NCI-H2171 treated with DMSO at 0.1 percent for 48 hours (cell line): ENCODE data around the gene FAM204A.
A peak's percentile ranks its signal among the peaks of the same experiment; 100 is the strongest.

Experiments used
- DNase-seq: peaks from one replicate; lab custom pipeline; 2025; lab: John Stamatoyannopoulos, UW

Gene FAM204A

DNA sequence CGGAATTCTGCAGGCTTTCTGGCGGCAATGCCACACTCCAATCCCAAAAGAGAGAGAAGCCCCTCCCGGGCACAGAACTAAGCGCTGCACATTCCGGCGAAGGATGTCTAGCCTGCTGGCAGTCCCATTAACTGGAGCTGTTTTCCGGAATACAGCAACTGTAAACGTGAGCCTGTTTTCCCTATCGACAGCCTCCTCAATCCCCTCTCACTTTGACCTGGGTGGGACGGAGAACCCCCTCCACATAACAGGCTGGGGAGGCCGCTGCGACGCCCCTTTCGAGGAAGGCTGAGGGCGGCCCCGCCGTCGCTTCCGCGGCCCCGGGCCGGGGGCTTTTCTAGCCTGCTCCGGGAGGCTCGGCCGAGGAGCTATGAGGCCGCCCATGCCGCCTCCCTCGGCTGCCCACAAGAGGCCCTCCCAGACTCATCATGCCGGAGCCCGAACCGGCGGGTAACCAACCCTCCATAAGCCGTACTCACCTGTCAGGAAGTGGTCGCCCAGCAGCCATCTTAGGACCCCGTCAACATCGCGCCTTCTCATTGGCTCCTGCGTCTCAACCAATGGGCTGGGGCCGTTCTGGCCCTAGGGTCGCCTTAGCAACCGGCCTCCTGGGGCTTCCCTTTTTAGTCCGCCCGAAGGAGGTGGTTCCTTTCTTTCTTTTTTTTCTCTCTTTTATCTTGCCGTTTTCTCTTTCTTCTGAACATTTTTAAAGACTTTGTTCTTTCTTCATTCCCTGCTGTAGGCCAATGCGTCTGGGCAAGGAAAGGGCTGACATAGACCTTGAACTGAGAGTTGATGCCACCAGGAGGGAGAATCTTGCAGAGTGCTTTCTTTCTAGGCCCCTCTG lies at the start of gene FAM204A:
Gene FAM204A (minus strand): TSS at position 534 of the 847 bp plus-strand sequence. CDS start 5,909 bp downstream, outside the sequence.
- peak; percentile 90 for DNase-seq

DNA sequence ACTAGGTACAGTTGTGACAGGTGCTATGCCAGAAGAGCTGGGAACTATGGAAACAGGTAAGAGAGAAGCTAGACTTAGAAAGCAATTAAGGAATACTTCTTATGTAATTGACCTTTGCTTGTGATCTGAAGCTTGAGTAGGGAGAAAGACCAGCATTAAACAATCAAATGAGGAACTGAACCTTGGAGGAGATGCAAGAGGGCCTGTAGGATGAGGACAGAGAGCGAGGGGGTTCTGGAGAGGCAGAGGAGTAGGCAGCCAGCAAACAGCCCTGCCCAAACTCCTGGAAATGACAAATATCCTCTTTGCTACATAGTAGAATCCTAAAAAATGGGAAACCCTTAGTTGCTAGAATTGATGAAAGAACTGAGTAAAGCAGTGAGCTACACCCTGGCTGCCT lies 41.6 kb upstream of the FAM204A start:
- no peak for DNase-seq

DNA sequence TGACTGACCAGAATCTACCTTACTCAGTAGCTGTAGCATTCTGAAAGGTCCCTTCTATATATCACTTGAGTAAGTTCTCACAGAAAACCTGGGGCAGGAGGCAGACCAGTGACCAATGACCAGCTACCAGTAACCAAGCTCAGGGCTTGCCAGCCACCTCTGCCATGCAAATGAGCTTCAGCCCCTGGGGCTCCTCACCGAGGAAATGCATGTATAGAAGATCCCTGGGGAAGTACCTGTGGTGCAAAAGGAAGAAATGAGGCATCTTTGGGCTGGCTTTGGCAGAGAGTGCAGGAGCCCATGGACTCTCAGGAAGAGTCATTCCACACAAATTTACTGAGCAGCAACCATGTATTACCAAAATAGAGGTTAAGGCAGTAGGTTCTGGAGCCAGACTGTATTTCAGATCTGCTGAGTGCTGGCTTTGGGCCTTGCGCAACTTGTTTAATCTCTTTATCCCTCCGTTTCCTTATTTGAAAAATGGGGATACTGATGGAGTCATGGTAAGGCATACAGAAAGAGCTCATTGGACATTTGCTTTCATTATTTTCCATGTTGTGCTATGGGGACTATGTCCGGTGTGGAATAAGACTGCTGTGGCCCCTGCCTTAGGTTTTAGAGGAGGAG lies 41.1 kb upstream of the FAM204A start:
- DNase-seq: no peak

DNA sequence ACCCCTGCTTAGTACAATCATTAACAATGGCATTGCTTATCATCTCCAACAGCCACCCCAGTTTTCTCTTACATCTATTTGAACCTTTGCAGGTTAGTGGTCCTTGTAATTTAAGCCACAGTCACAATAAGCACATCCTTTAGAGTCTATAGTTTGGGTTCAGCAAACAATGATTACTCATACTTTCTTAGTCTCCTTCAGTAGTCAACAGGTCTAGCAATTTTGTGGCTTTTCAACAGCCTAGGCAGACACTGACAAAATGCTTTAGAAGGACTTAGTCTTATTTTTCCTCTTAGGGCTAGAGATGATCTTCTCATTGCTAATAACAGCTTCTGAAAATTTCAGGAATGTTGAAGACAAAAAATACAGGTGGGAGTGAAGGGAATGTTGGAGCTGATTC lies 32.3 kb upstream of the FAM204A start:
- DNase-seq: no peak

DNA sequence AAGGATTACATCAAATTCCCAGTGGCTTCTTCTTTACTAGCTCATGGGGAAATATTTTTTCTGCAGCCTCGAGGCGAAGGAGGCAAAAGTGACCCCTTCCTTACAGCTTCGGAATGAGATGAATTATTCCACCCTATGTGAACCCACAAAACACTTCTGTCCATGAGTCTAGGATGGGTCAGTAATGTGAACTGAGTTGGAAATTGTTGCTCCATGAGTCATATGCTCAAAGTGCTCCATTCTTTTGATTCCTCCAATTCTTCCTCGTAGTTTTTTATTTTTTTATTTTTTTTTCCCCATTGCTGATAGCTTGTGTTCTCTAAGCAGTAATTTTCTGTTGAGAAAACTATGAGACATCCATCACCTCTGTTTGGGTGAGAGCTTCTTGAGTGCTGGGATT lies 31.7 kb upstream of the FAM204A start:
- no peak for DNase-seq

DNA sequence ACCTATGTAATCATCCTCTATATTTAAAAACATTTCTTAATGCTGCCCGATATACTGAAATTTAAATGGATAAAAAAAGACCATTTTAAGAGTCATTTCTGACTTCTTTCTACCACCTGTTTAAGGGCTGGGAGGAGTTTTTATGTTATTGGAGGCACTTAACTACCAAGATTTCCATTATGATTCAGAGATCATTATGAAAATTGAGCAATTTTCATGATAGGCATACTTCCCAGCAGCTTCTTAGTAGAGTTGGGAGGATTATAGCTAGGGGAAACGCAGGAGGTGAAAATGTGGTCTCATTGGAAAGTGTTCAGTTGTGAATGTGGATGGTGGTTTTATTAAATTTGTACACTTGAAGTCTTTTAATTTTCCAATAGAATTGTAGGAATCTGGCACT lies 28.4 kb upstream of the FAM204A start:
- no peak for DNase-seq

DNA sequence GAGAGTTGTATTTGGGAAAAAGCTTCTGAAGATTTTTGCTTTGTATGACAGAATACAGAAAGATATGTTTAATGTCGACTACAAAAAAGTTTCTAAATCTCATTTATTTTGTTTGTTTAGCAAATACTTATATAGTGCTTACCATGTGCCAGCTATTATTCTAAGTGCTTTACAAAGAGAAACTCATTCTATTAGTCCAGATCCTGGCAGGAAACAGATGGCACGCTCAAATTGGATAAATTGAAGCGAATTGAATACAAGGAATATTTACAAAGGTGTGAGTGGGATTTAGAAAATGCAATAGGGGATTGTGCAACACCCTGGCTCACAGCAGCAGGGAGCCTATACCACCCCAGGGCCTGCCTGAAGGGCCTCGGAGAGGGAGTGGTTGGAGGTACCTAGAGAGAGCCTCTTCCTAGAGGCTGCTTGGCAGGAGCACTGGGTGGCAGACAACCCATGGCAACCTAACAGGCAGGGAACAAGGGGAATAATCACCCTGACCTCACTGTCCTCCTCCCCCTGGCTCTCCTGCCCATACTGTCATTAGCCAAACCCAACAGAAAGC lies 27.6 kb upstream of the FAM204A start:
- peak; percentile 54 for DNase-seq

DNA sequence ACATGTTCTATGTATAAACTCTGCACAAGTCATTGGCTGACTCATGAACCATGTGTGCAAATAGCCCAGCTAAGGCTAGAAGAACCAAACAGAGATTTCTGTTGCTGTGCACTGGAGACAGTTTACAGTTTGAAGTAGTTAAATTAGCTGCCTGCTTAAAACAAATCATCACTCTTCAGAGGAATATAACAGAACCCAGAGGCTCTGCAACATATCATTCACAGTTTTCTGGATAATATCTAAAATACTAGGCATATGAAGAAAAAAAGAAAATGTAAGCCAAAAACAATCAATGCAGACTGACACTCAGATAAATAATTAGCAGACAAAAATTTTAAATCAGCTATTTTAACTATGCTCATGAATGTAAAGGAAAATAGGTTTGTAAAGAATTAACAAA lies 23.6 kb upstream of the FAM204A start:
- no peak for DNase-seq

DNA sequence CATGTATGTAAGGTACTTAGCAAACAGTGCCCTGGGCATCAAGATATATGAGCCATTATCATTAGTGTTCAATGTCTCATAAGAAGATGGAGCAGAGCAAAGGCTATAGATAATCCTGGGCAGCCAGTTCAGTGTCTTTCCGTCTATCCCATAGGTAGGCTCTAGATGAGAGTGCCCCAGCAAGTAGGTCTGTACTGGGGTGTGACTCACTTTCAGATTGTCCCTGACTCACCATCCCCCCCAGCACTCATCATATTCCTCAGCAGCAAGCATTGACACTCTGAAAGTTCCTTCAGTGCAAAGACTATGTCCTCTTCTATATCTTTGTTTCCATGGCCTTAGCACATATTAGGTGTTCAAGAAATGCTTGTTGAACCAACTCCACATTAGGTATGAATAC lies 20.0 kb upstream of the FAM204A start:
- DNase-seq: no peak

DNA sequence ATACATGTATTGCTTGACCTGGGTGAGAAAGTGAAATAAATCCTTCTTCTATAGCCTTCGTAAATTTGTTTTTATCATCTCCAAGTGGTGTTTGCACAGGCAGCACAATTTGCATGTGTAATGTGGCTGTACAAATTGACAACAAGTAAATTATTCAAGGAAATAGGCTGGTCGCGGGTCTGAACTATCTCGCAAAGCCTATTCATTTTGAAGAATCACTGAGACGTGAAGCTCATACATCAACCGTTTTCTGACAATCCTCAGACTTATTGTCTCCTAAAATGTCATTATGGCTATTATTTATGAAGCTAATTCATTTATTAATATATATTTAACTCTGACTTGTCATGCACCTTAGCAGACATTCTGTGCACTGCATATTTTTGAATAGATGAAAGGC lies 16.2 kb upstream of the FAM204A start:
- no peak for DNase-seq

DNA sequence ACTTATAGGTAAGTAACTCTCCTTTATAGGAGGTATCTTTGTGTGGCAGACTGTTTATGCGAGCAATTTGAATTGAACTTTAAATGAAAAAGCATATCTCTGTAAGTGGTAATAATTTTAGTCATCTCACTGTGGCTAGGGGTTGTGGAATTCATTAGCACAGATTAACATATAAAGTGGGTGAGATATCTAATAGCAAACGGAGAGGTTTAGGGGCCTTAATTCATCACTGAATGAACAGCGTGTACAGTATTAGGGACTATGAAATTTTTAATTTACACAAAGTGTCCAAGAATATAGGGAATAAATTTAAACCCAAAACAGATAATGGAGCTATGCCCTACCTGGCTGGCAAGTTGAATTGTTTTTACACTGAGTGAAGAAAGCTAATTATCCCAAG lies 15.7 kb upstream of the FAM204A start:
- no peak for DNase-seq

DNA sequence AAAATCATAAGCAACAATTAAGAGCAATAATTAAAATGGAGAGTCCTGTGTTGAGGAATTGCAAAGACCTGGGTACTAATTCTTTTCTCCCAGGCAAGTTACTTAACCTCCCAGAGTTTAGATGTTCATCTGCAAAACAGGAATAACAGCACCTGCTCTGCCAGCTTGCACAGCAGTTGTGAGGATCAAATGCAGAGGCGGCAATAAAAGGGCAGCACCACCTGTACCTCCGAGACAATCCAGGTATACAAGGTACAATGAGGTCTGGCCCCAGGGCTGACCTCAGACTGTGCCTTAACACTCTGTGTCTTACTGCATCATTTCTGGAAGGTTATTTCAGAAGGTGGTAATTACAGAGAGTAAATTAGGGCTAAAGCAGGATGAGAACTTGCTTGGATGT lies 14.5 kb upstream of the FAM204A start:
- DNase-seq: peak; percentile 23

DNA sequence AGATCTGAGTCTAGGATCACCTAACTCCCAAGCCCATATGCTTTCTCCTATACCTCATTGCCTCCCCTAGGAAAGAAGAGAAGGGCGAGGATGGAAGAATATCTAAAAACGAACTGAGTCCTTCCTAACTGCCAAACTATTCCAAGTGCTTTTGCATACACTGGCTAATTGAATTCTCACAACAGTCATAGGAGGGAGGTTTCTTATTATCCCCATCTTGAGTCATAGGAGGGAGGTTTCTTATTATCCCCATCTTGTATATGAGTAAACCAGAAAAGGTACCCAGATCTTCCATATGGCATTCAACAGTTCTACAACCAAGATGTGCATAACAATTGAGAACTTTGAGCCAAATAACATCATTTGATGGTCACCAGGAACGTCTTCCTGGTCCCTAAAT lies 13.1 kb upstream of the FAM204A start:
- DNase-seq: no peak

DNA sequence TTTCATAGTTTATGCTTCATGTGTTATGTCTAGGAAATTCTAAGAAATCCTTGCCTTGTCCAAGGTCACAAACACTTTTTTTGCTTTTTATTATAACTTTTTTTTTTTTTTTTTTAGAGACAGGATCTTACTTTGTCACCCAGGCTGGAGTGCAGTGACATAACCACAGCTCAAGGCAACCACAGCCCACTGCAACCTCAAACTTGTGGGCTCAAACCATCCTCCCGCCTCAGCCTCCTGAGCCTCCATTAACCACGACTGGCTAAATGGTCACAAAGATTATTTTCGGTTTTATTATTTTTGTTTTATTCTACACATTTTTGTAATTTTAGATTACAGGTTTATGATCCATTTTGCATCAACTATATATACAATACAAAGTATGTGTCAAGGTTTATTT lies 7.1 kb upstream of the FAM204A start:
- DNase-seq: no peak

DNA sequence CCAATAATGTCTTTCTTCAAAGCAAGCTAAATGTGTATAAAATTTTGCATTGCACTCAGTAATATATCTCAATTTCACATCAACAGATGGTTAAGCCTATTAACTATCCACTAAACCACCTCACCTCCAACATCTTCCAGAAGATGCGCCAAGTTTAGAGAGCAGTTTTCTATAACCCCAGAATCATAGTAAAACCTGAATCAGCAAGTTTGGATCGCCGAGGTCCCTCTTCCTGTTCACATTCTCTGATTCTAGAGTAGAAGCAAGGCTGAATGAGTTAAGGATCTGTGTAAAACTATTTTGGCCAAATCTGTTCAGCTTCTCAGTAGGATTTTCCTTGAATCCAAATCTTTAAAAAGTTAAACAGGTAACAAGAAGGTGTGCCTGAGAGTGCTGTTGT lies 1.4 kb upstream of the FAM204A start:
- DNase-seq: no peak

DNA sequence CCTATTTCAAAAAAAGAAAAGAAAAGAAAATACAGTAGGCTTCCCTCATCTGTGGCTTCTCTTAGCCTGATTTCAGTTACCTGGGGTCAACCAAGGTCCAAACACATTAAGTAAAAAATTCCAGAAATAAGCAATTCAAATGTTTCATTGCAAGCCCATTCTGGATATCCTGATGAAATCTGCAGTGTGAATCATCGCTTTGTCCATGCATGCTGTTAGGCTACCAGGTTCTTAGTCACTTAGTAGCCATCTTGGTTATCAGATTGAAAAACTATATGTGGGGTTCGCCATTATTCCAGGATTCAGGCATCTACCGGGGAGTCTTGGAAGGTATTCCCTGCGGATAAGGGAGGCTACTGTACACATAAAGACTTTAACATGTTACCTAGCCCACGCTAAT lies 991 bp upstream of the FAM204A start:
- no peak for DNase-seq

DNA sequence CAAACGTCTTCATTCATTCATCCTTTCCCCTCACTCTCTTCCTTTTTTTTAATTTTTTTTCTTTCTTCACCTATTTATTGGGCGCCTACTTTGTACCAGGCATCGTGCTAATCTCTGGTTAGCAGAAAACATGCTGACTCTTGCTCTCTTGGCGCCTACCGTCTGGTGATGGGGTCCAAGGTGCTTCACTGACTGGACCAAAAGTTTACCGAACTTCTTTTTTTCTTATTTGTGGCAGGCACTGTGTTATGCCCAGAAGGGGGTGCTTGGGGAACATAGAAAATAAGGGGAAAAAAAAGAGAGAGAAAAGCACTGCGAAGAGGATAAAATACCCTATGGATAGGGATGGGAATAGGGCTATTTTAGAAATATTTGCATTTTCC lies 505 bp upstream of the FAM204A start:
- no peak for DNase-seq

DNA sequence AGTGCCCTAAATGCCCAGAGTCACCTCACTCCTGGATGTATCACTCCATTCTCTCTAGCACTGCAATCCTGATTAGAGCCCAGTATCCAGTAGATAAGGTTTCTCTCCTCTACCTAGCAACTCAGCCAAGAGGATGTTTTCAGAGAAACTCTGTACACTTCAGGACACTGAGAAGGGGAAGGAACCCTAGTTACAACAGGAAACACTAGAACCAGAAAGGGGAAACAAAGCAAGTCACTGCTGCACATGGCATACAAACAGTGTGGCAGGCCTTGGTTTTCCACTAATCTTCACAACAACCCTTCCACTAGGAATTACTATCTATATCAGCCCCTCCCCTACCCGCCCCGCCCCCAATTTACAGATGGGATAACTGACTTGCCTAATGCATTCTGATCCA lies 1.6 kb downstream of the FAM204A start:
- no peak for DNase-seq

DNA sequence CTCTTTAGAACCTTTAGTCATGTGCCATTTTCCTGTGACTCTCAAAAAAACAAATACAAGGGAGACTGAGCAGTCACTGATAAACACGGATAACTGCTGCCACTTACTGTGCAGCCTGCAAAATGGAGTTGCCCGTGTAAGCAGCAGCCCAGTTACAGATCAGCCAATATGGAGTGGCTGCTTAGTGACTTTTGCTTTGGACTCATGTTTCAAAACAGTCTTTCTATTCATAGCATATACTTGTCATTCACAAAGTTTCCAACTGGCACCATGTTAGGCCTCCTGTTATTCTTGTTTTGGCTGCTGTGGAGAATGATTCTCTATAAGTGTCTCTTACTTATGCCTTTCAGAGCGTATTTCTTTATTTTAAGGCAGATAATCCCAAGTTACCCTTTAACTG lies 3.0 kb downstream of the FAM204A start:
- DNase-seq: no peak

DNA sequence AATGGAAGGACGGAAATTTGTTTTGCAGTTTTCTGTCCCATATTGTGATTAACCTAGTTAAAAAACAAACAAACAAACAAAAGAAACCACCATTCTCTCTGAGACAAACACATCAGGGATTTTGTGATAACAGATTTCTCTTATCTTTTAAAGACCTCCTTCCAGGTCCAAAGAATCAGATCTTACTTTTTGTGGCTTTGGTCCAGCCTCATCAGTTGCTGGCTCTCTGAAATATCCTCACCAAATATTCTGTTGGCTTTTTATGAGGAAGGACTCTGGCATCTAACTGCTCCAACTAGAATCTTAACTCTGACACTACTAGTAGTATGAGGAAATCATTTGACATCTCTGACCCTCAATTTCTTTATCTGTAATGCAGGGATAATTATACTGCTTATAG lies 4.8 kb downstream of the FAM204A start:
- DNase-seq: no peak

DNA sequence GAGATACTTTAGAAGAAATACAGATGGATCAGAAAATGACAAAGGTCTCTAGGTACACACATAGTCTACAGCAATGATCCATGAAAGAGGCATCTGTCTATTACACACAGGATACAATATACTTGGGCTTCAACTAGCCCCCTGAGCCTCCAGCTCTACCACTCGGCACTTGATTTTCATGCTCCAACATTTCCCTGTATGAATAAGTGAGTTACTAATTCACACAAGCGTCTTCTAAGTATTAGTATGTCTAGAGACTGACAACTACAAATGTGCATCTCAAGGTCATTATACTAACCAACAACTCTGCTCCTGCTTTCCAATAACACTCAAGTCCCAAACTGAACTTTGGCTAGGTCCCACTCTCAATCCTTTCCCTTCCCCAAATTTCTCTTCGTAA lies 8.3 kb downstream of the FAM204A start:
- DNase-seq: peak; percentile 1

DNA sequence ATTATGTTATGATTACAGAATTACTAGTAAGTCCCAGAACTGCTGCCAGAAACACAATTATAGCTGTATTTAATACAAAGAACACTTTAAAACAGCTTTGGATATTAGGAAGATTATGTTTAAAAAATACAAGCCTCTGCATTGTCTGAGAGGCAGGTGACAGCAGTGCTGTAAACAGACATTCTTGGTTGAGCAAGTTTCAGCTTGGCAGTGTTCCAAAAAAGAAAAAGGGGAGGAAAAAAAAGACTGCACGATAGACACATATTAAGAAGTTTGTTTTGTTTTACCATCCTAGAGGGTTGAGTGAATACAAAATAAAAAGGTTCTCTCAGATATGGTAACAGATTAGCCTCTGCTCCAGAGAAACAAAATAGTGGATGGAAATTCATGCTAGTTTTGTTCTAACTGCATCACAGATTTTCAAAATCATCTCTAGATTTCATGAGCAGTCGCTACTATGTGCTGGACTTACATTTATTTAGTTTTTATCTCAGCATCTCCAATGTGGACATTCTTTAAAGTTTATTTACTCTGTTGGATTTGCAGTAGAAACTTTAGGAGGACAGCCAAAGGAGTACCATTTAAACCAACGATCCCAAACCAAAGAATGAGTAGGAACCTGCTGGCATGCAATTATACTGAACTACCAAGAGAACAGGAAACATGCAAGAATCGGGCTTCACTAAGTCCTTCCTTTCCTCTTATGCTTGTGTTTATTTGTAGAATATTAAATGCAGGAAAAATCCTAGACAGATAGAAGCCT lies 9.0 kb downstream of the FAM204A start:
- DNase-seq: peak; percentile 41

DNA sequence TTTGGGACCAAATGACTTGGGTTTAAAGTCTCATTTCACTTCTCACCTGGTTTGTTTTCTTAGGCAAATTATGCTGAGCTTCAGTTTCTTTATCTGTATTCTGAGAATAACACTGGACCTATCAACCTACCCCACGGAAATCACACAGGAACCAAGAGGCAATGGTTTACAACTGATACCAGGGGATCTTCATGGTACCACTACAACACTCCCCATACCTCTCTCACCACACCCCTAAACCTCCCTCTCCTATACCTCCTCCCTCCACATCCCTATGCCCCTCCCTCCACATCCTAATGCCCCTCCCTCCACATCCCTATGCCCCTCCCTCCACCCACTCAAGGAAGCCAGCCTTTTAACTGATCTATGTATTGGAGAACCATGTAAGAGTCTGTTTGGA lies 9.9 kb downstream of the FAM204A start:
- DNase-seq: no peak
